GM12878 (cell line): Measurements from ENCODE around the gene OR1L6. TPM values are rescaled to one million over a fixed set of nuclear protein-coding genes. Genes with fewer than 3 reads are reported as not detected.

Experiments used
- ATAC-seq: fragments of 200-7000 bp; cut with Tn5 transposase; 3 replicates; pipeline ENCODE4 v1.9.1; 2020; ENCODE audit warnings: mild to moderate bottlenecking, moderate library complexity
- BruUV-seq: library from RNA; stranded (reverse); fragments of 400-500 nt; replicated peaks from 2 replicates; lab custom pipeline; 2021; lab: Mats Ljungman, UMichigan
- CTCF ChIA-PET: fragments of 300-600 bp; sonication (Branson Sonifier 250); formaldehyde crosslinking; extraction: SDS; loops from one replicate; lab custom pipeline; 2021; ENCODE audit warnings: inconsistent platforms; lab: Yijun Ruan, JAX
- POLR2A ChIA-PET: fragments of 350-600 bp; formaldehyde crosslinking; extraction: SDS; loops from one replicate; lab custom pipeline; 2021; ENCODE audit warnings: inconsistent platforms; lab: Charles Lee
- RAD21 ChIA-PET: fragments of 300-600 bp; sonication (Branson Sonifier 250); formaldehyde crosslinking; loops from one replicate; lab custom pipeline; 2023; ENCODE audit warnings: antibody characterized with exemption; ENCODE audit not compliant: unreplicated experiment; lab: Charles Lee
- SMC1A ChIA-PET: fragments of 300-600 bp; sonication (Branson Sonifier 250); formaldehyde crosslinking; loops from one replicate; lab custom pipeline; 2023; ENCODE audit not compliant: unreplicated experiment, uncharacterized antibody; lab: Charles Lee
- DNase-seq: peaks from one replicate; pipeline ENCODE4 v3.0.0-alpha.2; 2011; ENCODE audit warnings: low read depth, low spot score
- FAIRE-seq: peaks from 3 replicates; lab custom pipeline; 2011; peaks lifted over from hg19 to GRCh38; lab: Jason Lieb, UNC
- H2AFZ ChIP-seq: 2 replicates; pipeline ENCODE4 v1.6.0; 2011; ENCODE audit warnings: low read depth, low read length, control low read depth; ENCODE audit not compliant: control insufficient read depth
- H3K27ac ChIP-seq: 2 replicates; pipeline ENCODE4 v1.5.1; 2011; ENCODE audit warnings: control low read depth; ENCODE audit not compliant: control insufficient read depth, insufficient read depth
- H3K27me3 ChIP-seq, 2 experiments: replicated peaks in 1 of 2; 2 replicates each; pipeline versions ENCODE4 v1.6.0 to v1.6.1; 2011; ENCODE audit warnings: low read length in 1 of 2; ENCODE audit not compliant: control insufficient read depth in 2 of 2, insufficient read depth in 2 of 2
- H3K36me3 ChIP-seq, 2 experiments: 2 replicates each; pipeline ENCODE4 v1.5.1; 2011; ENCODE audit warnings: low read length in 1 of 2; ENCODE audit not compliant: control insufficient read depth in 2 of 2, insufficient read depth in 2 of 2
- H3K4me1 ChIP-seq: 2 replicates; pipeline ENCODE4 v1.6.1; 2011; ENCODE audit warnings: mild to moderate bottlenecking, low read length, moderate library complexity, mixed read lengths; ENCODE audit not compliant: control insufficient read depth, insufficient read depth
- H3K4me2 ChIP-seq: 2 replicates; pipeline ENCODE4 v1.6.0; 2011; ENCODE audit warnings: control low read depth; ENCODE audit not compliant: control insufficient read depth, insufficient read depth
- H3K4me3 ChIP-seq: fragments of 200-600 bp; sonication (generic); 2 replicates; pipeline ENCODE4 v1.5.1; 2016
- H3K79me2 ChIP-seq: 2 replicates; pipeline ENCODE4 v1.6.0; 2011; ENCODE audit warnings: low read length; ENCODE audit not compliant: control insufficient read depth, insufficient read depth
- H3K9ac ChIP-seq: 2 replicates; pipeline ENCODE4 v1.8.0; 2011; ENCODE audit warnings: low read length, control low read depth, mixed read lengths; ENCODE audit not compliant: control insufficient read depth, insufficient read depth
- H3K9me3 ChIP-seq: replicated peaks from 3 replicates; pipeline ENCODE4 v1.5.1; 2011; ENCODE audit warnings: mild to moderate bottlenecking, low read length; ENCODE audit not compliant: control insufficient read depth, insufficient read depth
- H4K20me1 ChIP-seq: 2 replicates; pipeline ENCODE4 v1.6.0; 2011; ENCODE audit not compliant: control insufficient read depth, insufficient read depth
- BCL11A ChIP-seq: IDR thresholded peaks from 2 replicates; pipeline ENCODE4 v1.6.1; 2011; ENCODE audit warnings: low read depth, low read length
- HDAC6 ChIP-seq: fragments of 200-600 bp; sonication (generic); IDR thresholded peaks from one replicate; pipeline ENCODE4 v1.8.0; 2017; ENCODE audit warnings: antibody characterized with exemption; ENCODE audit not compliant: unreplicated experiment
- IKZF2 ChIP-seq, 2 experiments: fragments of 450-650 bp; IDR thresholded peaks; 2 replicates each; pipeline ENCODE4 v1.6.1; 2017; ENCODE audit warnings: mild to moderate bottlenecking in 2 of 2, moderate library complexity in 2 of 2
- RCOR1 ChIP-seq: conservative IDR thresholded peaks from 2 replicates; pipeline ENCODE4 v1.6.1; 2012; ENCODE audit warnings: low read depth, low read length, improper control_type of control experiment
- REST ChIP-seq: IDR thresholded peaks from 2 replicates; pipeline ENCODE4 v1.6.1; 2012; ENCODE audit warnings: mild to moderate bottlenecking, low read depth, low read length
- ZNF217 ChIP-seq: fragments of 450-650 bp; IDR thresholded peaks from 2 replicates; pipeline ENCODE4 v1.6.1; 2017; ENCODE audit warnings: antibody characterized with exemption, mild to moderate bottlenecking
- WGBS: methylation state at CpG from one replicate; pipeline ENCODE4 v1.1.6; 2016; ENCODE audit warnings: low lambda C conversion rate; ENCODE audit not compliant: insufficient replicate concordance, insufficient coverage; ENCODE audit errors: missing lambda C conversion rate; 5-methylcytosine and 5-hydroxymethylcytosine counted together
- in situ Hi-C: fragments of 300-500 bp; cut with MboI; formaldehyde crosslinking; loops from 9 replicates; pipeline ENCODE4 v1.14.3; 2018; ENCODE audit warnings: mixed read lengths
- intact Hi-C: fragments of 100-400 bp; cut with micrococcal nuclease; formaldehyde crosslinking; loops from one replicate; pipeline ENCODE4 v1.14.2; 2022; ENCODE audit not compliant: unreplicated experiment
- polyA plus RNA-seq, 11 experiments: library from polyadenylated mRNA; depleted of rRNA in 4 of 11; unstranded in 6 of 11; stranded (reverse) in 5 of 11; fragments of >200 nt; fragmentation: Nextera tagmentation in 4 of 11; fragmentation: Illumina TruSeq in 1 of 11; extraction: Ambion mirVana in 4 of 11; extraction: Trizol in 1 of 11; gene quantifications; 1 replicate in 1 of 11; 2 replicates in 10 of 11; pipeline versions ENCODE4 v1.2.1 to v1.2.3, GENCODE V29; 2011 to 2016; ENCODE audit warnings: inconsistent platforms in 2 of 11, missing spikeins in 2 of 11, low read depth in 1 of 11
- total RNA-seq, 4 experiments: library from RNA; depleted of rRNA in 3 of 4; stranded (reverse); fragments of >200 nt in 3 of 4; fragmentation: Illumina TruSeq in 1 of 4; extraction: Trizol in 1 of 4; gene quantifications; 2 replicates each; pipeline versions ENCODE4 v1.2.1 to v1.2.3, GENCODE V29; 2013 to 2021

Gene OR1L6
- total and polyA plus RNA-seq, 10 of the 15 experiments (the other 5 are each of a cell fraction or from before 2014, with no cell fraction given): not detected

- WGBS: 43% methylated on average over 6 of the region's 6 CpGs
- H3K27ac ChIP-seq: no peak overlapping the region
- TF ChIP-seq BCL11A: no peak
- no peak for TF ChIP-seq REST
- TF ChIP-seq HDAC6: no peak
- TF ChIP-seq ZNF217: no peak
- no peak for TF ChIP-seq RCOR1
- no peak for TF ChIP-seq IKZF2 (IDR thresholded peaks at IDR 0.05)
- H3K36me3 ChIP-seq: no peaks in the 10 kb centered on the region
- ChIA-PET RAD21 (no interaction called here), CTCF (no interaction called here), POLR2A (no interaction called here), SMC1A (no interaction called here)
- no peaks in the 10 kb centered on the region for H3K9me3 ChIP-seq
- H3K4me2 ChIP-seq: no peak overlapping the region
- DNase-seq (no peak), FAIRE-seq (no peak), ATAC-seq (peak; percentile 23; the same call in 2 of the 3 replicates)
- no peak overlapping the region for H3K9ac ChIP-seq
- intact Hi-C loops: no loop called here
- H3K4me1 ChIP-seq: no peaks in the 10 kb centered on the region; the same call in 1 of the 2 replicates
- no peaks in the 10 kb centered on the region for H4K20me1 ChIP-seq
- no TSS peak for BruUV-seq
- no peaks in the 10 kb centered on the region for H3K79me2 ChIP-seq
- no peak overlapping the region for H3K4me3 ChIP-seq
- in situ Hi-C loops: no loop called here
- no peak overlapping the region for H2AFZ ChIP-seq
- H3K27me3 ChIP-seq: no peaks in the 10 kb centered on the region
Observed at GRCh38 chr9:122797316-122798063, 55.4 kb downstream of the OR1L6 start.

Other genes with a start within 250 kb of the OR1L6 start
Only the 7 nearest of the 17 such genes appear.
- gene OR1B1, start 84.7 kb upstream of the OR1L6 start, total RNA-seq (2014; rRNA removed): not detected in 2 replicates
- not detected in 2 replicates for gene OR1B1, start 84.7 kb upstream of the OR1L6 start, total RNA-seq (2014; rRNA removed; fragmentation: Illumina TruSeq; extraction: Trizol)
- not detected in 2 replicates for gene OR1B1, start 84.7 kb upstream of the OR1L6 start, total RNA-seq (2021)
- not detected in 2 replicates for gene OR1B1, start 84.7 kb upstream of the OR1L6 start, polyA plus RNA-seq (2011; rRNA removed)
- gene OR1B1, start 84.7 kb upstream of the OR1L6 start, polyA plus RNA-seq (2014; fragmentation: Illumina TruSeq; extraction: Trizol): not detected in 2 replicates
- gene OR1B1, start 84.7 kb upstream of the OR1L6 start, polyA plus RNA-seq (2014; fragmentation: Nextera tagmentation; extraction: Ambion mirVana): not detected
- gene OR1B1, start 84.7 kb upstream of the OR1L6 start, polyA plus RNA-seq (2014; rRNA removed): not detected in 2 replicates
- not detected for gene OR1B1, start 84.7 kb upstream of the OR1L6 start, polyA plus RNA-seq (2016; fragmentation: Nextera tagmentation; extraction: Ambion mirVana)
- gene OR1L1, start 80.6 kb upstream of the OR1L6 start, total RNA-seq (2014; rRNA removed): not detected in 2 replicates
- not detected in 2 replicates for gene OR1L1, start 80.6 kb upstream of the OR1L6 start, total RNA-seq (2014; rRNA removed; fragmentation: Illumina TruSeq; extraction: Trizol)
- not detected in 2 replicates for gene OR1L1, start 80.6 kb upstream of the OR1L6 start, total RNA-seq (2021)
- gene OR1L1, start 80.6 kb upstream of the OR1L6 start, polyA plus RNA-seq (2011; rRNA removed): not detected in 2 replicates
- gene OR1L1, start 80.6 kb upstream of the OR1L6 start, polyA plus RNA-seq (2014; fragmentation: Illumina TruSeq; extraction: Trizol): not detected in 2 replicates
- gene OR1L1, start 80.6 kb upstream of the OR1L6 start, polyA plus RNA-seq (2014; fragmentation: Nextera tagmentation; extraction: Ambion mirVana): not detected
- not detected in 2 replicates for gene OR1L1, start 80.6 kb upstream of the OR1L6 start, polyA plus RNA-seq (2014; rRNA removed)
- gene OR1L1, start 80.6 kb upstream of the OR1L6 start, polyA plus RNA-seq (2016; fragmentation: Nextera tagmentation; extraction: Ambion mirVana): not detected
- not detected in 2 replicates for gene OR1L3, start 67.2 kb upstream of the OR1L6 start, total RNA-seq (2014; rRNA removed)
- gene OR1L3, start 67.2 kb upstream of the OR1L6 start, total RNA-seq (2014; rRNA removed; fragmentation: Illumina TruSeq; extraction: Trizol): not detected in 2 replicates
- not detected in 2 replicates for gene OR1L3, start 67.2 kb upstream of the OR1L6 start, total RNA-seq (2021)
- 0.07 TPM in 1 of 2 replicates, not detected in the other for gene OR1L3, start 67.2 kb upstream of the OR1L6 start, polyA plus RNA-seq (2011; rRNA removed)
- not detected in 2 replicates for gene OR1L3, start 67.2 kb upstream of the OR1L6 start, polyA plus RNA-seq (2014; fragmentation: Illumina TruSeq; extraction: Trizol)
- not detected for gene OR1L3, start 67.2 kb upstream of the OR1L6 start, polyA plus RNA-seq (2014; fragmentation: Nextera tagmentation; extraction: Ambion mirVana)
- gene OR1L3, start 67.2 kb upstream of the OR1L6 start, polyA plus RNA-seq (2014; rRNA removed): not detected in 2 replicates
- gene OR1L3, start 67.2 kb upstream of the OR1L6 start, polyA plus RNA-seq (2016; fragmentation: Nextera tagmentation; extraction: Ambion mirVana): not detected
- gene OR1L4, start 18.3 kb upstream of the OR1L6 start, total RNA-seq (2014; rRNA removed): not detected in 2 replicates
- not detected in 2 replicates for gene OR1L4, start 18.3 kb upstream of the OR1L6 start, total RNA-seq (2014; rRNA removed; fragmentation: Illumina TruSeq; extraction: Trizol)
- not detected in 2 replicates for gene OR1L4, start 18.3 kb upstream of the OR1L6 start, total RNA-seq (2021)
- not detected in 2 replicates for gene OR1L4, start 18.3 kb upstream of the OR1L6 start, polyA plus RNA-seq (2011; rRNA removed)
- not detected in 2 replicates for gene OR1L4, start 18.3 kb upstream of the OR1L6 start, polyA plus RNA-seq (2014; fragmentation: Illumina TruSeq; extraction: Trizol)
- not detected for gene OR1L4, start 18.3 kb upstream of the OR1L6 start, polyA plus RNA-seq (2014; fragmentation: Nextera tagmentation; extraction: Ambion mirVana)
- not detected in 2 replicates for gene OR1L4, start 18.3 kb upstream of the OR1L6 start, polyA plus RNA-seq (2014; rRNA removed)
- gene OR1L4, start 18.3 kb upstream of the OR1L6 start, polyA plus RNA-seq (2016; fragmentation: Nextera tagmentation; extraction: Ambion mirVana): not detected
- gene OR5C1, start 46.6 kb downstream of the OR1L6 start, total RNA-seq (2014; rRNA removed): not detected in 2 replicates
- gene OR5C1, start 46.6 kb downstream of the OR1L6 start, total RNA-seq (2014; rRNA removed; fragmentation: Illumina TruSeq; extraction: Trizol): not detected in 2 replicates
- not detected in 2 replicates for gene OR5C1, start 46.6 kb downstream of the OR1L6 start, total RNA-seq (2021)
- gene OR5C1, start 46.6 kb downstream of the OR1L6 start, polyA plus RNA-seq (2011; rRNA removed): not detected in 2 replicates
- not detected in 2 replicates for gene OR5C1, start 46.6 kb downstream of the OR1L6 start, polyA plus RNA-seq (2014; fragmentation: Illumina TruSeq; extraction: Trizol)
- gene OR5C1, start 46.6 kb downstream of the OR1L6 start, polyA plus RNA-seq (2014; fragmentation: Nextera tagmentation; extraction: Ambion mirVana): not detected
- not detected in 2 replicates for gene OR5C1, start 46.6 kb downstream of the OR1L6 start, polyA plus RNA-seq (2014; rRNA removed)
- gene OR5C1, start 46.6 kb downstream of the OR1L6 start, polyA plus RNA-seq (2016; fragmentation: Nextera tagmentation; extraction: Ambion mirVana): not detected
- not detected in 2 replicates for gene OR1K1, start 57.8 kb downstream of the OR1L6 start, total RNA-seq (2014; rRNA removed)
- gene OR1K1, start 57.8 kb downstream of the OR1L6 start, total RNA-seq (2014; rRNA removed; fragmentation: Illumina TruSeq; extraction: Trizol): not detected in 2 replicates
- not detected in 2 replicates for gene OR1K1, start 57.8 kb downstream of the OR1L6 start, total RNA-seq (2021)
- not detected in 2 replicates for gene OR1K1, start 57.8 kb downstream of the OR1L6 start, polyA plus RNA-seq (2011; rRNA removed)
- not detected in 2 replicates for gene OR1K1, start 57.8 kb downstream of the OR1L6 start, polyA plus RNA-seq (2014; fragmentation: Illumina TruSeq; extraction: Trizol)
- not detected for gene OR1K1, start 57.8 kb downstream of the OR1L6 start, polyA plus RNA-seq (2014; fragmentation: Nextera tagmentation; extraction: Ambion mirVana)
- not detected in 2 replicates for gene OR1K1, start 57.8 kb downstream of the OR1L6 start, polyA plus RNA-seq (2014; rRNA removed)
- not detected for gene OR1K1, start 57.8 kb downstream of the OR1L6 start, polyA plus RNA-seq (2016; fragmentation: Nextera tagmentation; extraction: Ambion mirVana)
- 13.4 and 18.0 TPM in 2 replicates for gene PDCL, start 86.3 kb downstream of the OR1L6 start, total RNA-seq (2014; rRNA removed)
- 18.4 and 19.8 TPM in 2 replicates for gene PDCL, start 86.3 kb downstream of the OR1L6 start, total RNA-seq (2014; rRNA removed; fragmentation: Illumina TruSeq; extraction: Trizol)
- 15.5 and 16.5 TPM in 2 replicates for gene PDCL, start 86.3 kb downstream of the OR1L6 start, total RNA-seq (2021)
- gene PDCL, start 86.3 kb downstream of the OR1L6 start, polyA plus RNA-seq (2011; rRNA removed): 13.1 and 17.1 TPM in 2 replicates
- gene PDCL, start 86.3 kb downstream of the OR1L6 start, polyA plus RNA-seq (2014; fragmentation: Illumina TruSeq; extraction: Trizol): 12.3 and 13.0 TPM in 2 replicates
- gene PDCL, start 86.3 kb downstream of the OR1L6 start, polyA plus RNA-seq (2014; fragmentation: Nextera tagmentation; extraction: Ambion mirVana): 10 to 100 TPM; 15.9 to 20.9 TPM
- 11.2 and 11.5 TPM in 2 replicates for gene PDCL, start 86.3 kb downstream of the OR1L6 start, polyA plus RNA-seq (2014; rRNA removed)
- gene PDCL, start 86.3 kb downstream of the OR1L6 start, polyA plus RNA-seq (2016; fragmentation: Nextera tagmentation; extraction: Ambion mirVana): 10 to 100 TPM; 17.1 to 18.0 TPM